Activated T-cell treated with anti-CD3 and anti-CD28 coated beads, Interleukin-2, amount 50 U/mL, for 72 hours (primary cell): ENCODE results near the gene DRG2. TPM values are rescaled to one million over a fixed set of nuclear protein-coding genes. Genes with fewer than 3 reads are reported as not detected.

Experiments used
- ATAC-seq, 2 donors: fragments of 150-1000 bp; cut with Tn5 transposase; replicated peaks in 1 of 2; 2 replicates each; pipeline ENCODE4 v1.10.0; 2021; ENCODE audit warnings: moderate library complexity in 2 of 2, mild to moderate bottlenecking in 1 of 2
- DNase-seq, 2 donors: peaks; one replicate each; pipeline ENCODE4 v3.0.0; 2021 to 2022; ENCODE audit warnings: mixed read lengths in 1 of 2
- H3K27ac Mint-ChIP-seq: one replicate; pipeline ENCODE4 v1.8.0; 2022; ENCODE audit warnings: mild to moderate bottlenecking, moderate library complexity, mixed read lengths
- H3K27me3 Mint-ChIP-seq: one replicate; pipeline ENCODE4 v1.8.0; 2022; ENCODE audit warnings: low read depth, mixed read lengths
- H3K36me3 Mint-ChIP-seq, 2 donors: one replicate each; pipeline ENCODE4 v1.8.0; 2022; ENCODE audit warnings: mixed read lengths in 2 of 2, mild to moderate bottlenecking in 1 of 2; ENCODE audit not compliant: insufficient read depth in 2 of 2
- H3K4me1 Mint-ChIP-seq: one replicate; pipeline ENCODE4 v1.8.0; 2022; ENCODE audit warnings: low read depth, mixed read lengths
- H3K4me3 Mint-ChIP-seq, 2 donors: one replicate each; pipeline ENCODE4 v1.8.0; 2022; ENCODE audit warnings: mild to moderate bottlenecking in 2 of 2, mixed read lengths in 2 of 2, moderate library complexity in 2 of 2
- H3K9me3 Mint-ChIP-seq, 2 donors: one replicate each; pipeline ENCODE4 v1.8.0; 2022; ENCODE audit warnings: mixed read lengths in 2 of 2
- total RNA-seq, 2 donors: library from RNA; stranded (reverse); gene quantifications; one replicate each; pipeline ENCODE4 v1.2.3, GENCODE V29; 2022

The DRG2 gene
- total RNA-seq, 2 donors from 2014 or later, result 44.1 to 53.6 TPM

GRCh38 chr17:18143044-18143936 is 55.5 kb downstream of the DRG2 start:
- H3K4me1 Mint-ChIP-seq, result peaks cover 5% of the 10 kb centered on the region
- ATAC-seq, result peak in 1 of 2 donors; percentile 28
- H3K36me3 Mint-ChIP-seq, result no peaks in the 10 kb centered on the region
- no peak overlapping the region for H3K4me3 Mint-ChIP-seq
- no peak overlapping the region for H3K27ac Mint-ChIP-seq
- DNase-seq, result no peak
- no peaks in the 10 kb centered on the region for H3K27me3 Mint-ChIP-seq
- H3K9me3 Mint-ChIP-seq, result no peaks in the 10 kb centered on the region

DNA sequence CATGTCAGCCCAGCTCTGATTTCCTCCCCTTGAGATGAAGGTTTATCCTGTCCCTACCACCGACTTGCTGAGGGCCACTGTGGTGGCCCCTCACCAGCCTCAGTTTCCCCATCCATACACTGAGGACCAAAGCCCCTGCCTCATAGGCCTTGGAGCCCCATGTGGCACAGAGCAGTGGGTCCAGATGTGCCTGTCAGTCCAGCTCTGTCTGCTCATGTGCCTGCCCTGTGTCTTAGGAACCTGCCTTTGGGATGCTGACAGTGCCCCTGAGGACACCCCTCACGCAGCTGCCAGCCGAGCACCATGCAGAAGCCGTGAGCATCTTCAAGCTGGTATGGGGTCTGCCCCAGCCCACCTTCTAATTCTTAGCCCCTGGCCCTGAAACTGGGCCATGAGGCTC is 56.5 kb downstream of the DRG2 start:
- Mint-ChIP-seq H3K36me3 (no peaks in the 10 kb centered on the region), H3K4me1 (peaks cover 5% of the 10 kb centered on the region), H3K4me3 (no peak overlapping the region), H3K9me3 (no peaks in the 10 kb centered on the region), H3K27ac (no peak overlapping the region), H3K27me3 (no peaks in the 10 kb centered on the region)
- no peak for DNase-seq
- no peak for ATAC-seq

- H3K4me3 Mint-ChIP-seq, result no peak overlapping the region
- peaks cover 5% of the 10 kb centered on the region for H3K4me1 Mint-ChIP-seq
- H3K27me3 Mint-ChIP-seq, result no peaks in the 10 kb centered on the region
- no peaks in the 10 kb centered on the region for H3K9me3 Mint-ChIP-seq
- no peak overlapping the region for H3K27ac Mint-ChIP-seq
- H3K36me3 Mint-ChIP-seq, result no peaks in the 10 kb centered on the region
- DNase-seq (no peak), ATAC-seq (no peak)
Measured at GRCh38 chr17:18144855-18145254, 57.1 kb downstream of the DRG2 start.

- Mint-ChIP-seq H3K27me3 (no peaks in the 10 kb centered on the region), H3K27ac (no peak overlapping the region), H3K4me3 (no peak overlapping the region), H3K36me3 (no peaks in the 10 kb centered on the region), H3K9me3 (no peaks in the 10 kb centered on the region), H3K4me1 (peaks cover 5% of the 10 kb centered on the region)
- ATAC-seq (no peak), DNase-seq (no peak)
Measured at GRCh38 chr17:18145811-18146210, 58.1 kb downstream of the DRG2 start.

GRCh38 chr17:18146259-18146658 is 58.5 kb downstream of the DRG2 start:
- ATAC-seq (no peak), DNase-seq (no peak)
- Mint-ChIP-seq H3K27me3 (no peaks in the 10 kb centered on the region), H3K4me3 (no peak overlapping the region), H3K27ac (no peak overlapping the region), H3K36me3 (no peaks in the 10 kb centered on the region), H3K9me3 (no peaks in the 10 kb centered on the region), H3K4me1 (peaks cover under 1% of the 10 kb centered on the region)

DNA sequence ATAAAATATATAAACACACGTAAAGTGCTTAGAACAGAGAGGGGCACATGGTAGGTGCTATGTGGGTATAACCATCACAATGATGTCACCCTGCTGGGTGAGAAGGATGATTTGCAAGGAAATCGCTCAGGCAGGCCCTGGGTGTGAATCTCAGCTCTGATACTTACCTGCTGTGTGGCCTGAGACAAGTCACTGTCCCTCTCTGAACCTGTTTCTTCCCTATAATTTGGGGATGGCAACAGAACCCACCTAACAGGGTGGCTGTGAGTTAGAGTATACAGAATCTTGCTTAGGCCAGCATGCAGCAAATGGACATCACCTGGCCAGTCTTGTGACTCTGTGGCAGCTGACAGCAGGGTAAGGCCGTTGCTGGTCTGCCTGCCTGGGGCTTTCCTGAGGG is 59.2 kb downstream of the DRG2 start:
- ATAC-seq (no peak), DNase-seq (no peak)
- H3K4me3 Mint-ChIP-seq, result no peak overlapping the region
- H3K36me3 Mint-ChIP-seq, result no peaks in the 10 kb centered on the region
- H3K4me1 Mint-ChIP-seq, result no peaks in the 10 kb centered on the region
- no peaks in the 10 kb centered on the region for H3K9me3 Mint-ChIP-seq
- H3K27ac Mint-ChIP-seq, result no peak overlapping the region
- no peaks in the 10 kb centered on the region for H3K27me3 Mint-ChIP-seq

DNA sequence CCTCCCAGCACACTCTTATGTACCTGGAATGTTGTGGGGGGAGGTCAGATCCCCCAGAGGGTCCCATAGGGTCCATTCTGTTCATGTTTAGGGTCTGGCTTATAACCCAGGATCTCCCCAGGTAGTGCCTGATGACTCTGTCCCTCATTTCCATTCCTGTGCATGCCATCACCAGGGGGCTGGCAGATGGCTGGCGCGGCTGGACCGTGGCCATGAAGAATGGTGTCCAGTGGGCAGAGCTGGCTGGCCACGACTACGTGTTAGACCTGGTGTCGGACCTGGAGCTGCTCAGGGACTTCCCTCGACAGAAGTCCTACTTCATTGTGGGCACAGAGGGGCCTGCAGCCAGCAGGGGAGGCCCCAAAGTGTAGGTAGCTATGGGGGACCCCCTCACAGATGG is 60.8 kb downstream of the DRG2 start:
- Mint-ChIP-seq H3K27ac (no peak overlapping the region), H3K9me3 (no peaks in the 10 kb centered on the region)

DNA sequence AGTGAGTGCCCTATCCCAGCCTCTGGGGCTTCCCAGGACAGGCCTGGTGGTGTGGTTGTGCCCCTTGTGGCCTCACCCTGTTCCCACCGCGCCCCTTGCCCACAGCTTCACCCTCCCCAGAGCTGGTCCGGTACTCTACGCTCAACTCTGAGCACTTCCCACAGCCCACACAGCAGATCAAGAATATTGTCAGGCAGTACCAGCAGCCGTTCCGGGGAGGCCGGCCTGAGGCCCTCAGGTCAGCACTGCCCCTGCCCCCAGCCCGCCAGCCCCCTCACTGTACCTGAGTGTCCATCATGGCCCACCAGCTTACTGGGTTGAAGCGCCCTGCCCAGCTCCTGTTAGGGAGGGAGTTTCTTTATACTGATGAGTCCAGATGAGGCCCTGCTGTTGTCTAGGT is 63.5 kb downstream of the DRG2 start:
- H3K27me3 Mint-ChIP-seq, result no peaks in the 10 kb centered on the region
- H3K27ac Mint-ChIP-seq, result no peak overlapping the region
- H3K4me1 Mint-ChIP-seq, result peaks cover under 1% of the 10 kb centered on the region

More for the DNA sequence above, 60.8 kb downstream of the DRG2 start:
- Mint-ChIP-seq H3K36me3 (no peaks in the 10 kb centered on the region), H3K4me1 (no peaks in the 10 kb centered on the region), H3K4me3 (no peak overlapping the region), H3K27me3 (no peaks in the 10 kb centered on the region)
- ATAC-seq, result no peak
- no peak for DNase-seq

DNA sequence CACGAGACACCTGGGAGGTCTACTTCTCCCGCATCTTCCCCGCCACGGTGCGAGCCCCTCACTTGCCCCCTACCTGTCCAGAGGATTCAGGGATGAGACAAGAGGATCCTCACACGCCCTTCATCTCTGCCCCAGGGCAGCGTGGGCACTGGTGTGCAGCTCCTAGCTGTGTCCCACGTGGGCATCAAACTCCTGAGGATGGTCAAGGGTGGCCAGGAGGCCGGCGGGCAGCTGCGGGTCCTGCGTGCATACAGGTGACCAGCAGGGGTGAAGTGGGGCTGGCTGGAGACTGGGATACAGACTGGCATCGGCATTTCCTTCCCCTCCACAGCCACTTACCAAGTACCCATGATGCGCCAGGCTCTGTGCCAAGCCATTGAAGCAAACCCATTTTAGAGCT is 67.4 kb downstream of the DRG2 start:
- no peak for ATAC-seq
- no peak overlapping the region for H3K27ac Mint-ChIP-seq

More for the DNA sequence above, 63.5 kb downstream of the DRG2 start:
- Mint-ChIP-seq H3K9me3 (no peaks in the 10 kb centered on the region), H3K36me3 (no peaks in the 10 kb centered on the region), H3K4me3 (no peak overlapping the region)
- DNase-seq, result no peak
- no peak for ATAC-seq

GRCh38 chr17:18156171-18156975 is 68.6 kb downstream of the DRG2 start:
- no peaks in the 10 kb centered on the region for H3K36me3 Mint-ChIP-seq
- H3K9me3 Mint-ChIP-seq, result no peaks in the 10 kb centered on the region
- H3K4me1 Mint-ChIP-seq, result peaks cover 11% of the 10 kb centered on the region
- no peaks in the 10 kb centered on the region for H3K27me3 Mint-ChIP-seq
- no peak for ATAC-seq
- H3K4me3 Mint-ChIP-seq, result no peak overlapping the region
- H3K27ac Mint-ChIP-seq, result no peak overlapping the region
- no peak for DNase-seq

More for the DNA sequence above, 67.4 kb downstream of the DRG2 start:
- DNase-seq, result no peak
- Mint-ChIP-seq H3K9me3 (no peaks in the 10 kb centered on the region), H3K27me3 (no peaks in the 10 kb centered on the region), H3K36me3 (no peaks in the 10 kb centered on the region), H3K4me1 (peaks cover 11% of the 10 kb centered on the region), H3K4me3 (no peak overlapping the region)

GRCh38 chr17:18156976-18157280 is 69.2 kb downstream of the DRG2 start:
- Mint-ChIP-seq H3K9me3 (no peaks in the 10 kb centered on the region), H3K27me3 (no peaks in the 10 kb centered on the region), H3K27ac (no peak overlapping the region), H3K4me1 (peaks cover 11% of the 10 kb centered on the region), H3K36me3 (no peaks in the 10 kb centered on the region), H3K4me3 (no peak overlapping the region)
- ATAC-seq (no peak), DNase-seq (no peak)
